Mesenchymal stem cell (in vitro differentiated cells and primary cell): Measurements from ENCODE around the gene GMFB. TPM values are rescaled to one million over a fixed set of nuclear protein-coding genes. Genes with fewer than 3 reads are reported as not detected.

Experiments
- DNase-seq: peaks from one replicate; pipeline ENCODE4 v3.0.0-alpha.2; 2013
- H2AFZ ChIP-seq: one replicate; pipeline ENCODE4 v1.6.1; 2013; ENCODE audit warnings: low read depth, mild to moderate bottlenecking, control low read depth, inconsistent platforms, low read length, moderate library complexity
- H2AK5ac ChIP-seq: 2 replicates; pipeline ENCODE4 v1.6.1; 2013; ENCODE audit warnings: low read length, moderate library complexity, mild to moderate bottlenecking, inconsistent platforms; ENCODE audit not compliant: severe bottlenecking
- H2BK120ac ChIP-seq: one replicate; pipeline ENCODE4 v1.6.1; 2013; ENCODE audit warnings: low read depth, mild to moderate bottlenecking, inconsistent platforms, low read length, moderate library complexity
- H2BK12ac ChIP-seq, 2 experiments: one replicate each; pipeline ENCODE4 v1.6.1; 2013; ENCODE audit warnings: inconsistent platforms in 2 of 2, low read length in 2 of 2, mild to moderate bottlenecking in 2 of 2, moderate library complexity in 2 of 2, control low read depth in 1 of 2
- H2BK15ac ChIP-seq: one replicate; pipeline ENCODE4 v1.6.1; 2013; ENCODE audit warnings: mild to moderate bottlenecking, low read depth, inconsistent platforms; ENCODE audit not compliant: poor library complexity, severe bottlenecking
- H2BK5ac ChIP-seq: 2 replicates; pipeline ENCODE4 v1.6.1; 2013; ENCODE audit warnings: low read depth, mild to moderate bottlenecking, low read length, control low read depth, inconsistent platforms; ENCODE audit not compliant: poor library complexity, severe bottlenecking
- H3K14ac ChIP-seq, 2 experiments: one replicate each; pipeline ENCODE4 v1.6.1; 2013; ENCODE audit warnings: inconsistent platforms in 2 of 2, low read length in 2 of 2, control low read depth in 1 of 2, mild to moderate bottlenecking in 1 of 2, moderate library complexity in 1 of 2
- H3K18ac ChIP-seq, 2 experiments: one replicate each; pipeline ENCODE4 v1.6.1; 2013; ENCODE audit warnings: inconsistent platforms in 2 of 2, low read length in 2 of 2, control low read depth in 1 of 2, low read depth in 1 of 2, mild to moderate bottlenecking in 1 of 2
- H3K23ac ChIP-seq, 2 experiments: one replicate each; pipeline ENCODE4 v1.6.1; 2013; ENCODE audit warnings: inconsistent platforms in 2 of 2, low read length in 2 of 2, mild to moderate bottlenecking in 2 of 2, moderate library complexity in 2 of 2, control low read depth in 1 of 2
- H3K27ac ChIP-seq: 2 replicates; pipeline ENCODE4 v1.5.1; 2013; ENCODE audit warnings: mild to moderate bottlenecking, moderate library complexity, low read length, control low read depth, inconsistent platforms; ENCODE audit not compliant: poor library complexity, severe bottlenecking
- H3K27me3 ChIP-seq, 2 experiments: 2 replicates each; pipeline versions ENCODE4 v1.6.1 to v1.7.0; 2013; ENCODE audit warnings: low read length in 2 of 2, mild to moderate bottlenecking in 2 of 2, moderate library complexity in 2 of 2, control low read depth in 1 of 2, inconsistent platforms in 1 of 2; ENCODE audit not compliant: control insufficient read depth in 1 of 2, insufficient read depth in 1 of 2
- H3K36me3 ChIP-seq, 2 experiments: 2 replicates each; pipeline versions ENCODE4 v1.6.1 to v1.7.0; 2013; ENCODE audit warnings: low read length in 2 of 2, control low read depth in 1 of 2, inconsistent platforms in 1 of 2, low read depth in 1 of 2, mild to moderate bottlenecking in 1 of 2; ENCODE audit not compliant: insufficient read depth in 2 of 2, control insufficient read depth in 1 of 2
- H3K4ac ChIP-seq, 2 experiments: one replicate each; pipeline ENCODE4 v1.6.1; 2013; ENCODE audit warnings: inconsistent platforms in 2 of 2, low read length in 2 of 2, mild to moderate bottlenecking in 2 of 2, moderate library complexity in 2 of 2, control low read depth in 1 of 2, low read depth in 1 of 2
- H3K4me1 ChIP-seq: 2 replicates; pipeline ENCODE4 v1.6.1; 2013; ENCODE audit warnings: low read depth, low read length, control low read depth; ENCODE audit not compliant: control insufficient read depth, insufficient read depth
- H3K4me2 ChIP-seq: 2 replicates; pipeline ENCODE4 v1.6.1; 2013; ENCODE audit warnings: low read length, mild to moderate bottlenecking, inconsistent platforms; ENCODE audit not compliant: poor library complexity, severe bottlenecking
- H3K4me3 ChIP-seq, 2 experiments: 2 replicates each; pipeline versions ENCODE4 v1.5.1 to v1.7.0; 2013; ENCODE audit warnings: low read length in 2 of 2, mild to moderate bottlenecking in 2 of 2, control low read depth in 1 of 2, low read depth in 1 of 2; ENCODE audit not compliant: insufficient read depth in 1 of 2
- H3K79me1 ChIP-seq: replicated peaks from 2 replicates; pipeline ENCODE4 v1.6.1; 2013; ENCODE audit warnings: mild to moderate bottlenecking, control low read depth, low read length, inconsistent platforms; ENCODE audit not compliant: poor library complexity, severe bottlenecking
- H3K9ac ChIP-seq: 2 replicates; pipeline ENCODE4 v1.7.0; 2013; ENCODE audit warnings: mild to moderate bottlenecking, low read length, moderate library complexity
- H3K9me3 ChIP-seq: 2 replicates; pipeline ENCODE4 v1.7.0; 2013; ENCODE audit warnings: mild to moderate bottlenecking, low read length; ENCODE audit not compliant: control insufficient read depth
- H4K8ac ChIP-seq: one replicate; pipeline ENCODE4 v1.6.1; 2013; ENCODE audit warnings: inconsistent platforms, mild to moderate bottlenecking, low read length, moderate library complexity
- H4K91ac ChIP-seq: one replicate; pipeline ENCODE4 v1.6.1; 2013; ENCODE audit warnings: mild to moderate bottlenecking, low read length, inconsistent platforms
- WGBS: methylation state at CpG from one replicate; pipeline ENCODE4 v1.1.7; 2013; ENCODE audit warnings: mixed read lengths; 5-methylcytosine and 5-hydroxymethylcytosine counted together
- polyA plus RNA-seq, 2 experiments: library from polyadenylated mRNA; stranded (reverse); fragments of 200-250 nt; gene quantifications; one replicate each; pipeline ENCODE4 v1.2.3, GENCODE V29; 2013

Gene GMFB
- 44.1 TPM for polyA plus RNA-seq (2013, experiment 1 of 2)
- polyA plus RNA-seq (2013, experiment 2 of 2): 45.1 TPM

DNA sequence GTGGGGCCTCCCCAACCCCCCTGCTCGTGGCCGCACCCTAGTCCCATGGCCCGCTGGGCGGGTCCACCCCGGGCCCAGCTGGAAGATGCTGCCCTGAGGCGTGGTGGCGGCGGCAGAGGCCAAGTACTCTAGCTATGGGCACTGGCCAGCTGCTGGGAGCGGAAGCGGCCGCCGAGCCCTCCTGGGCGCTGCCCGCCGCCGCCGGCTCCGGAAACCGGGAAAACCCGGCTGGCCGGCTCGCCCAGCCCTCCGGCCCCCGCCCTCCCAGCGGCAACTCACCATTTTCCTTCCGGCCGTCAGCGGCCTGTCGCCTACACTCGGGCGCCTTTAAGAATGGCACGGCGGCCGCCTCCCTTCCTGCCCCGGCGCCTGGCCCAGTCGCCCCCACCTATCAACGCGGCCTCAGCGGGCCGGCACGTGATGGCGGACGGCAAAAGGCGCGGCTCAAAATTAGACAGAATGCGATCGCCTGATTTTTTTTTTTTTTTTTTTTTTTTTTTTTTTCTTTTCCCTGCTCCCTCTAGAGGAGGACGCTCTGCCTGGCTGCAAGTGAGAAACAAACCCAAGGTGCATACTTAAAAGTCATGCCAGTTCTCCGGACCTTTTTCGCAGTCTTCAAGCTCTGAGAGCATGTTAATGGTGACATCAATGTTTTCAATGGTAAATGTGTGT lies at the start of gene GMFB:
Gene GMFB (minus strand): TSS at position 335 of the 672 bp plus-strand sequence. CDS start 53 bp downstream, at position 282.
- peak within 1 kb of the TSS; percentile 90 for H2BK15ac ChIP-seq
- peak; percentile 93 for DNase-seq
- H3K27me3 ChIP-seq: no peaks in the 10 kb centered on the region
- no peaks in the 10 kb centered on the region for H3K79me1 ChIP-seq
- WGBS: 1% methylated on average over 48 of the region's 51 CpGs
- H3K4me2 ChIP-seq: peak within 1 kb of the TSS; percentile 65
- H3K23ac ChIP-seq: peak within 1 kb of the TSS; percentile 34 to 89
- peak within 1 kb of the TSS; percentile 99 for H3K9ac ChIP-seq
- peak within 1 kb of the TSS; percentile 97 for H2BK5ac ChIP-seq
- peak within 1 kb of the TSS; percentile 98 for H3K27ac ChIP-seq
- peak within 1 kb of the TSS; percentile 78 to 89 for H2BK12ac ChIP-seq
- peak within 1 kb of the TSS; percentile 94 to 99 for H3K4ac ChIP-seq
- peak within 1 kb of the TSS; percentile 92 for H4K91ac ChIP-seq
- H3K36me3 ChIP-seq: peaks cover 3 to 5% of the 10 kb centered on the region in 2 experiments
- H2AK5ac ChIP-seq: peak within 1 kb of the TSS; percentile 99
- peak within 1 kb of the TSS in 1 of 2 experiments; percentile 93 for H3K14ac ChIP-seq
- peak within 1 kb of the TSS; percentile 98 for H3K18ac ChIP-seq
- H3K4me3 ChIP-seq: peak within 1 kb of the TSS; percentile 94 to 99
- peaks cover 6% of the 10 kb centered on the region for H3K4me1 ChIP-seq
- peak within 1 kb of the TSS; percentile 99 for H2AFZ ChIP-seq
- H4K8ac ChIP-seq: peak within 1 kb of the TSS; percentile 95
- peak within 1 kb of the TSS; percentile 92 for H2BK120ac ChIP-seq
- H3K9me3 ChIP-seq: no peaks in the 10 kb centered on the region

DNA sequence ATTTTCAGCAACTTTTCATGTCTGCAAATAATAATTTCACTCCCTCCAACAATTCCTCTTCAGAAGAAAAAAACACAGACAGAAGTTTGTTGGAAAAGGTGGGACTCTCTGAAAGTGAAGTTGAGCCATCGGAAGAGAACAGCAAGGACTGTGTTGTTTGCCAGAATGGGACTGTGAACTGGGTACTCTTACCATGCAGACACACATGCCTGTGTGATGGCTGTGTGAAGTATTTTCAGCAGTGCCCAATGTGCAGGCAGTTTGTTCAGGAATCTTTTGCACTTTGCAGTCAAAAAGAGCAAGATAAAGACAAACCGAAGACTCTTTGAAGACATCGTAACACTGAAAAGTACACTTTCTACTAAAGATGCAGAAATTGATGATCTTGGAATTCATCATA lies 49.3 kb upstream of the GMFB start:
- no peak overlapping the region for H3K9ac ChIP-seq

DNA sequence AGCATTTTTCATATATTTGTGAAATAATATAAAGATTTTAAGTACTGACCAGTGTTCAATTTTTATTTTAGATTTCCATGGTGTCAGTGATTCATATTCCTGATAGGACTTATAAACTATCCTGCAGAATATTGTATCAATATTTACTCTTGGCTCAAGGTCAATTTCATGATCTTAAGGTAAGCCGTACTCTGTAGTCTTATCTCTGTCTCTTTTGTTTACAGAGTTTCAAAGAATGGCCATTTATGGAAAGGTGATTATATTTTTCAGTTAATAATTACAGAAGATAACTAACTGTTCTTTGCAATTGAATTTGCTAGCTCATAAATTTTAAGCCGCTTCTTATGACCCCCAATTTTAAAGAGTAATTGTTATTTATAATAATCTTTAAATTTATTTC lies 48.9 kb upstream of the GMFB start:
- no peak overlapping the region for H3K14ac ChIP-seq
- no peaks in the 10 kb centered on the region for H3K9me3 ChIP-seq
- no peak overlapping the region for H2AFZ ChIP-seq
- H3K4me3 ChIP-seq: no peak overlapping the region
- H2AK5ac ChIP-seq: no peak overlapping the region
- H4K91ac ChIP-seq: no peak overlapping the region
- H3K27me3 ChIP-seq: no peaks in the 10 kb centered on the region
- no peak overlapping the region for H2BK12ac ChIP-seq
- no peak overlapping the region for H3K23ac ChIP-seq
- H3K27ac ChIP-seq: no peak overlapping the region
- no peak for DNase-seq
- no peak overlapping the region for H4K8ac ChIP-seq
- H3K9ac ChIP-seq: no peak overlapping the region
- no peak overlapping the region for H2BK15ac ChIP-seq
- H3K4me2 ChIP-seq: no peak overlapping the region
- no peak overlapping the region for H3K18ac ChIP-seq
- no peaks in the 10 kb centered on the region for H3K4me1 ChIP-seq
- WGBS: no CpG with 5 or more reads among the region's 2 CpGs
- no peak overlapping the region for H3K4ac ChIP-seq
- peaks cover 6% of the 10 kb centered on the region for H3K79me1 ChIP-seq
- H3K36me3 ChIP-seq: peaks cover 0 to 40% of the 10 kb centered on the region in 2 experiments
- no peak overlapping the region for H2BK120ac ChIP-seq
- H2BK5ac ChIP-seq: no peak overlapping the region

More for the DNA sequence above, 49.3 kb upstream of the GMFB start:
- Histone ChIP-seq H3K23ac (no peak overlapping the region), H2BK12ac (no peak overlapping the region), H3K4me2 (no peak overlapping the region), H2BK15ac (no peak overlapping the region), H3K4me3 (no peak overlapping the region), H3K79me1 (peaks cover 4% of the 10 kb centered on the region), H2BK120ac (no peak overlapping the region), H4K91ac (no peak overlapping the region), H3K4ac (no peak overlapping the region), H3K36me3 (peaks cover 0 to 40% of the 10 kb centered on the region in 2 experiments), H3K14ac (no peak overlapping the region), H3K18ac (no peak overlapping the region), H3K27me3 (no peaks in the 10 kb centered on the region), H2AFZ (no peak overlapping the region), H3K4me1 (no peaks in the 10 kb centered on the region), H3K9me3 (no peaks in the 10 kb centered on the region), H3K27ac (no peak overlapping the region), H2AK5ac (no peak overlapping the region), H4K8ac (no peak overlapping the region), H2BK5ac (no peak overlapping the region)
- 100% methylated on average over 1 of the region's 3 CpGs for WGBS
- DNase-seq: no peak

DNA sequence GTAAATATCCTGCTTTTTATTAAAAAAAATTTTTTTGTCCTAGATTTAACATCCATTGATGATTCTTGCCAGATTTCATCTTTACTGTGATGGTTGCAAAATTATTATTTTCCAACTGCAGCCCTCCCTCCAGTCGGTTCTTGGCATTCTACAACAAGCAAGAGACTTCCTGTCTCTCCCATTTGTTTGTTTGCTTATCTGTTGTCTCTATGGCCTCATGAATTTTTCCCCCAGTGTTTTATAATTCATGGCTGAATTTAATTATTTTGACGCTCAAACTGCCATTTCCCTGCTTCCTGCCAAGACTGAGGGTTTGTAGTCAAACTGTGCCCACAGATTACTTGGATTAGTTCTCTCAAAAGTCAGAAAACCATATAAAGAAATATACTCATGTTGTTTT lies 46.9 kb upstream of the GMFB start:
- Histone ChIP-seq H3K4me2 (no peak overlapping the region), H3K18ac (no peak overlapping the region), H3K9me3 (no peaks in the 10 kb centered on the region), H2BK15ac (no peak overlapping the region), H2BK120ac (no peak overlapping the region), H2BK12ac (no peak overlapping the region), H4K91ac (no peak overlapping the region), H3K9ac (no peak overlapping the region), H3K27ac (no peak overlapping the region), H2AFZ (no peak overlapping the region), H2BK5ac (no peak overlapping the region), H3K79me1 (peaks cover 7% of the 10 kb centered on the region), H3K14ac (no peak overlapping the region), H2AK5ac (no peak overlapping the region), H3K36me3 (peaks cover 0 to 48% of the 10 kb centered on the region in 2 experiments), H3K4me1 (no peaks in the 10 kb centered on the region), H4K8ac (no peak overlapping the region), H3K27me3 (no peaks in the 10 kb centered on the region), H3K23ac (no peak overlapping the region), H3K4me3 (no peak overlapping the region), H3K4ac (no peak overlapping the region)
- no peak for DNase-seq
- 67% methylated on average over 2 of the region's 2 CpGs for WGBS
